MM.1S (cell line): Measurements from ENCODE around the gene ARHGEF6.

Experiments used
- DNase-seq: peaks from one replicate; pipeline ENCODE4 v3.0.0-alpha.2; 2015
- H2AFZ ChIP-seq: fragments of 300-600 bp; sonication (generic); 2 replicates; pipeline ENCODE4 v1.6.0; 2016; ENCODE audit warnings: antibody characterized with exemption, low read length
- H3F3A ChIP-seq: fragments of 300-600 bp; sonication (generic); 2 replicates; pipeline ENCODE4 v1.6.1; 2016; ENCODE audit warnings: mild to moderate bottlenecking, antibody characterized with exemption, low read length, moderate library complexity, mixed read lengths; ENCODE audit not compliant: insufficient read depth
- H3K27ac ChIP-seq: fragments of 300-600 bp; sonication (generic); 2 replicates; pipeline ENCODE4 v1.5.1; 2016; ENCODE audit warnings: mild to moderate bottlenecking, low read length
- H3K27me3 ChIP-seq: fragments of 300-600 bp; sonication (generic); replicated peaks from 2 replicates; pipeline ENCODE4 v1.6.0; 2016; ENCODE audit warnings: low read length; ENCODE audit not compliant: insufficient read depth
- H3K36me3 ChIP-seq: fragments of 300-600 bp; sonication (generic); replicated peaks from 2 replicates; pipeline ENCODE4 v1.6.1; 2016; ENCODE audit warnings: mild to moderate bottlenecking, low read length, mixed read lengths; ENCODE audit not compliant: insufficient read depth
- H3K4me1 ChIP-seq: fragments of 300-600 bp; sonication (generic); 2 replicates; pipeline ENCODE4 v1.6.1; 2016; ENCODE audit warnings: low read length, mixed read lengths
- H3K4me2 ChIP-seq: fragments of 300-600 bp; sonication (generic); 2 replicates; pipeline ENCODE4 v1.6.0; 2016; ENCODE audit warnings: low read depth, low read length
- H3K4me3 ChIP-seq: fragments of 300-600 bp; sonication (generic); 2 replicates; pipeline ENCODE4 v1.5.1; 2016; ENCODE audit warnings: low read length, mixed read lengths
- H3K79me2 ChIP-seq: fragments of 300-600 bp; sonication (generic); 2 replicates; pipeline ENCODE4 v1.6.1; 2016; ENCODE audit warnings: mixed run types, low read length, mixed read lengths
- H3K9ac ChIP-seq: fragments of 300-600 bp; sonication (generic); 2 replicates; pipeline ENCODE4 v1.6.1; 2016; ENCODE audit warnings: low read length, mixed read lengths
- H3K9me2 ChIP-seq: fragments of 300-600 bp; sonication (generic); replicated peaks from 2 replicates; pipeline ENCODE4 v1.6.1; 2016; ENCODE audit warnings: mild to moderate bottlenecking, low read length, mixed read lengths; ENCODE audit not compliant: insufficient read depth
- H3K9me3 ChIP-seq: fragments of 300-600 bp; sonication (generic); replicated peaks from 2 replicates; pipeline ENCODE4 v1.6.1; 2016; ENCODE audit warnings: mild to moderate bottlenecking, low read length, mixed read lengths; ENCODE audit not compliant: insufficient read depth
- H4K20me1 ChIP-seq: fragments of 300-600 bp; sonication (generic); 2 replicates; pipeline ENCODE4 v1.6.1; 2016; ENCODE audit warnings: mild to moderate bottlenecking, low read length, moderate library complexity, mixed read lengths; ENCODE audit not compliant: insufficient read depth
- CTCF ChIP-seq: fragments of 300-600 bp; sonication (generic); IDR thresholded peaks from 2 replicates; pipeline ENCODE4 v1.5.1; 2016; ENCODE audit warnings: antibody characterized with exemption, low read length, mixed read lengths
- EZH2 ChIP-seq: fragments of 300-600 bp; sonication (generic); optimal IDR thresholded peaks from 2 replicates; pipeline ENCODE3; 2017; ENCODE audit warnings: low read depth, mild to moderate bottlenecking, antibody characterized with exemption, low read length, mixed read lengths
- EZH2phosphoT487 ChIP-seq: fragments of 300-600 bp; sonication (generic); IDR thresholded peaks from 2 replicates; pipeline ENCODE4 v1.6.1; 2018; ENCODE audit warnings: antibody characterized with exemption, low read length

ARHGEF6 gene

DNA sequence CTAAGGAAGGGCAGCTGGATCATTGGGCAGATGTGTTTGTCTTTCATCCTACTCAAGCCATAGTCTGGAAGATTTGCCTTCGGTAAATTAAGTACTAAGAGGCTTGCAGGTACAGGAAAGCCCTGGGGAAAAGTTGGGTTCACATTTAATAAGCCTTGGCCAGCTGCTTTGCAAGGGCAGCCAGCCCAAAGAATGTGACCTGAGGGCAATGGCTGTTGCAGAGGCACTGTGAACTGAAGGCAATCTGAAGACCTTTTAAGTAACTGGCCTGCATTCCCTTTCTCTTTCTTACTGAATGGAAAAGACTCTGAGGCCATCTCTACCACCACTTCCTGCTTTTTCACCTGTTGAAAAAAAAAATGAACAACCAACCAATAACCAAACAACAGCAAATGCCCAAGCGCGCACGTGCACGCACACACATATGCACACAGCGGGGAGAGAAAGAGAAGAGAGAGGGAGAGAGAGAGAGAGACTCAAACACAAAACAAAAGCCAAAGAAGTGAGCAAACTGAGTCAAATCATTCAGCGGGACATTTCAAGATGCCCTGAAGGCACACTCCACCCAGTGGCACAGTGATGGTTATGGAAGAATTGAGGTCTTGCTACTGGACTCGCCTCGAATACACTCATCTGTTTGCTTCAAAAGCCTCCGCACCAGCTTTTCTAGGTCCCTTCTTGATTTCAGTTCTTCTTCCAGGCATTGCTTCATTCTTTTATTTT is 113.1 kb downstream of the ARHGEF6 start:
- peak overlapping the region; percentile 96; the same call in 1 of the 2 replicates for H3K27ac ChIP-seq
- H3K4me2 ChIP-seq, result no peak overlapping the region
- H3K36me3 ChIP-seq, result no peaks in the 10 kb centered on the region
- H3F3A ChIP-seq, result peaks cover 26% of the 10 kb centered on the region
- no peak for DNase-seq
- no peak overlapping the region for H3K9ac ChIP-seq
- H3K79me2 ChIP-seq, result no peaks in the 10 kb centered on the region
- no peaks in the 10 kb centered on the region for H4K20me1 ChIP-seq
- TF ChIP-seq EZH2 (no peak), CTCF (no peak), EZH2phosphoT487 (no peak)
- H3K4me3 ChIP-seq, result no peak overlapping the region
- H3K27me3 ChIP-seq, result no peaks in the 10 kb centered on the region
- H2AFZ ChIP-seq, result no peak overlapping the region
- H3K4me1 ChIP-seq, result peaks cover 46% of the 10 kb centered on the region
- no peaks in the 10 kb centered on the region for H3K9me2 ChIP-seq
- H3K9me3 ChIP-seq, result no peaks in the 10 kb centered on the region

DNA sequence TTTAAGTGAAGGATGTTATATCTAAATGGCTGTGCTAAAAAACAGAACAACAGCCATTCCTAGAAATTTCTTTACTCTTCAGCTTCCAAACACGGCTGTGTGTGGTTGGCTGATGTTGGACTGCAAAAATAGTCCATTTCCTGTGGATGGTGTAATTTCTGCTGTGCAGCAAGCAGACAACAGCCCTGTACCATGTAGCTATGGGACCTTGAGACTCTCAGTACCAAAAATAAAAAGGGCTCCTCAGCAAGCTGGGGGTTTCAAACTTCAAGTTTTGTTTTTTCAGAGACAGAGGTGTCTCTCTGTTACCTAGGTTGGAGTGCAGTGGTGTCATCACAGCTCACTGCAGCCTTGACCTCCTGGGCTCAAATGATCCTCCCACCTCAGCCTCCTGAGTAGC is 114.6 kb downstream of the ARHGEF6 start:
- peak overlapping the region; percentile 37 for H3K4me3 ChIP-seq
- H4K20me1 ChIP-seq, result no peaks in the 10 kb centered on the region
- no peaks in the 10 kb centered on the region for H3K9me2 ChIP-seq
- peak overlapping the region; percentile 96 for H3K27ac ChIP-seq
- no peaks in the 10 kb centered on the region for H3K79me2 ChIP-seq
- DNase-seq, result peak; percentile 90
- H2AFZ ChIP-seq, result 0 out of 2 replicates have a peak overlapping the region, but pooled peaks have one; percentile 17
- H3K9ac ChIP-seq, result peak overlapping the region; percentile 49
- no peaks in the 10 kb centered on the region for H3K9me3 ChIP-seq
- peak overlapping the region; percentile 76 for H3K4me2 ChIP-seq
- H3K36me3 ChIP-seq, result no peaks in the 10 kb centered on the region
- no peaks in the 10 kb centered on the region for H3K27me3 ChIP-seq
- no peak for TF ChIP-seq EZH2
- H3K4me1 ChIP-seq, result peaks cover 47% of the 10 kb centered on the region
- H3F3A ChIP-seq, result peaks cover 26% of the 10 kb centered on the region

GRCh38 chrX:136665258-136665900 is 115.4 kb downstream of the ARHGEF6 start:
- DNase-seq, result peak; percentile 69
- H2AFZ ChIP-seq, result peak overlapping the region; percentile 17; the same call in 1 of the 2 replicates
- H3K9ac ChIP-seq, result peak overlapping the region; percentile 49
- peaks cover 26% of the 10 kb centered on the region for H3F3A ChIP-seq
- no peaks in the 10 kb centered on the region for H3K9me3 ChIP-seq
- H3K4me2 ChIP-seq, result peak overlapping the region; percentile 76
- H3K4me3 ChIP-seq, result peak overlapping the region; percentile 37
- H3K79me2 ChIP-seq, result no peaks in the 10 kb centered on the region
- no peaks in the 10 kb centered on the region for H3K27me3 ChIP-seq
- H4K20me1 ChIP-seq, result no peaks in the 10 kb centered on the region
- TF ChIP-seq EZH2phosphoT487 (no peak), EZH2 (no peak), CTCF (no peak)
- no peaks in the 10 kb centered on the region for H3K9me2 ChIP-seq
- H3K27ac ChIP-seq, result peak overlapping the region; percentile 96
- no peaks in the 10 kb centered on the region for H3K36me3 ChIP-seq
- peaks cover 47% of the 10 kb centered on the region for H3K4me1 ChIP-seq
